Activated T-helper 1 cell treated with anti-CD3 and anti-CD28 coated beads, Interleukin-12 subunit alpha, Interleukin-12 subunit beta, Interleukin-2, Interleukin-4 antibody, amounts not matched to agents 30 ng/mL and 10 ng/mL and 1 ng/mL, durations not matched to agents 14 hours and 24 hours and 36 hours (primary cell): Measurements from ENCODE around the gene FRMPD1. TPM values are rescaled to one million over a fixed set of nuclear protein-coding genes. Genes with fewer than 3 reads are reported as not detected.
A peak's percentile ranks its signal among the peaks of the same experiment; 100 is the strongest.
"Not testable (repeated sequence)": the region's sequence is repeated elsewhere in the genome, so short reads cannot be mapped to it uniquely, and the experiment has no call there.

Experiments
- DNase-seq: peaks from one replicate; pipeline ENCODE4 v3.0.0; 2021; ENCODE audit warnings: low spot score
- H3K27ac Mint-ChIP-seq: one replicate; pipeline ENCODE4 v1.8.0; 2021; ENCODE audit warnings: mild to moderate bottlenecking, mixed read lengths
- H3K27me3 Mint-ChIP-seq: one replicate; pipeline ENCODE4 v1.8.0; 2022; ENCODE audit warnings: mild to moderate bottlenecking, moderate library complexity, mixed read lengths; ENCODE audit not compliant: insufficient read depth
- H3K36me3 Mint-ChIP-seq: one replicate; pipeline ENCODE4 v1.8.0; 2021; ENCODE audit warnings: low read depth, mixed read lengths
- H3K4me1 Mint-ChIP-seq: one replicate; pipeline ENCODE4 v1.8.0; 2021; ENCODE audit warnings: low read depth, mixed read lengths
- H3K4me3 Mint-ChIP-seq: one replicate; pipeline ENCODE4 v1.8.0; 2021; ENCODE audit warnings: mild to moderate bottlenecking, moderate library complexity, mixed read lengths
- H3K9me3 Mint-ChIP-seq: one replicate; pipeline ENCODE4 v1.8.0; 2021; ENCODE audit warnings: mixed read lengths
- intact Hi-C: fragments of 100-400 bp; cut with micrococcal nuclease; formaldehyde crosslinking; loops from one replicate; pipeline ENCODE4 v1.15.1; 2024
- total RNA-seq: library from RNA; stranded (reverse); gene quantifications from 2 replicates; pipeline ENCODE4 v1.2.3, GENCODE V29; 2022

FRMPD1 gene
- total RNA-seq, 1 donor from 2014 or later, result 0.03 TPM

GRCh38 chr9:37732952-37733351, 82.2 kb downstream of the FRMPD1 start:
- no peaks in the 10 kb centered on the region for H3K36me3 Mint-ChIP-seq
- no peaks in the 10 kb centered on the region for H3K9me3 Mint-ChIP-seq
- no peaks in the 10 kb centered on the region for H3K4me1 Mint-ChIP-seq
- H3K27me3 Mint-ChIP-seq, result peaks cover 16% of the 10 kb centered on the region
- intact Hi-C loops, result no loop called here
- H3K27ac Mint-ChIP-seq, result no peak overlapping the region
- H3K4me3 Mint-ChIP-seq, result no peak overlapping the region
- DNase-seq, result no peak

GRCh38 chr9:37739222-37739621, 88.5 kb downstream of the FRMPD1 start:
- intact Hi-C loops, result no loop called here
- no peaks in the 10 kb centered on the region for H3K4me1 Mint-ChIP-seq
- H3K4me3 Mint-ChIP-seq, result no peak overlapping the region
- no peaks in the 10 kb centered on the region for H3K36me3 Mint-ChIP-seq
- H3K9me3 Mint-ChIP-seq, result no peaks in the 10 kb centered on the region
- H3K27ac Mint-ChIP-seq, result no peak overlapping the region
- DNase-seq, result no peak
- peaks cover 12% of the 10 kb centered on the region for H3K27me3 Mint-ChIP-seq

- no peaks in the 10 kb centered on the region for H3K4me1 Mint-ChIP-seq
- DNase-seq, result no peak
- intact Hi-C loops, result no loop called here
- no peak overlapping the region for H3K4me3 Mint-ChIP-seq
- no peaks in the 10 kb centered on the region for H3K9me3 Mint-ChIP-seq
- no peak overlapping the region for H3K27ac Mint-ChIP-seq
- peaks cover 8% of the 10 kb centered on the region for H3K27me3 Mint-ChIP-seq
- no peaks in the 10 kb centered on the region for H3K36me3 Mint-ChIP-seq
Observed at GRCh38 chr9:37740128-37740527, 89.4 kb downstream of the FRMPD1 start.

- no peaks in the 10 kb centered on the region for H3K36me3 Mint-ChIP-seq
Observed at GRCh38 chr9:37740631-37741328, 90.0 kb downstream of the FRMPD1 start.

GRCh38 chr9:37745970-37746369, 95.2 kb downstream of the FRMPD1 start:
- Mint-ChIP-seq H3K4me3 (no peak overlapping the region), H3K27me3 (peaks cover 6% of the 10 kb centered on the region), H3K4me1 (no peaks in the 10 kb centered on the region), H3K27ac (no peak overlapping the region), H3K9me3 (no peaks in the 10 kb centered on the region), H3K36me3 (no peaks in the 10 kb centered on the region)
- intact Hi-C loops, result loop anchor here (5.0 kb wide), 2 partner anchors 96 to 341 kb away; no protein-coding TSS in a partner anchor
- no peak for DNase-seq

More at GRCh38 chr9:37740631-37741328, 90.0 kb downstream of the FRMPD1 start:
- H3K9me3 Mint-ChIP-seq, result no peaks in the 10 kb centered on the region
- H3K4me3 Mint-ChIP-seq, result no peak overlapping the region
- no peak overlapping the region for H3K27ac Mint-ChIP-seq
- peaks cover 8% of the 10 kb centered on the region for H3K27me3 Mint-ChIP-seq
- no peaks in the 10 kb centered on the region for H3K4me1 Mint-ChIP-seq
- no peak for DNase-seq
- intact Hi-C loops, result no loop called here

- Mint-ChIP-seq H3K4me1 (no peaks in the 10 kb centered on the region), H3K27me3 (peaks cover 6% of the 10 kb centered on the region), H3K36me3 (no peaks in the 10 kb centered on the region), H3K9me3 (no peaks in the 10 kb centered on the region), H3K27ac (no peak overlapping the region), H3K4me3 (no peak overlapping the region)
- intact Hi-C loops, result loop anchor here (5.0 kb wide), 2 partner anchors 96 to 341 kb away; no protein-coding TSS in a partner anchor
- DNase-seq, result no peak
Observed at GRCh38 chr9:37746448-37747270, 95.9 kb downstream of the FRMPD1 start.

GRCh38 chr9:37747271-37747753, 96.6 kb downstream of the FRMPD1 start:
- peak; percentile 24 for DNase-seq
- Mint-ChIP-seq H3K4me3 (no peak overlapping the region), H3K9me3 (no peaks in the 10 kb centered on the region), H3K36me3 (no peaks in the 10 kb centered on the region), H3K4me1 (no peaks in the 10 kb centered on the region), H3K27ac (no peak overlapping the region), H3K27me3 (peaks cover 4% of the 10 kb centered on the region)
- intact Hi-C loops, result loop anchor here (5.0 kb wide), 2 partner anchors 95 to 340 kb away; no protein-coding TSS in a partner anchor

GRCh38 chr9:37749129-37749528, 98.4 kb downstream of the FRMPD1 start:
- Mint-ChIP-seq H3K9me3 (no peaks in the 10 kb centered on the region), H3K4me1 (peaks cover 13% of the 10 kb centered on the region), H3K27me3 (peaks cover 2% of the 10 kb centered on the region), H3K27ac (no peak overlapping the region), H3K36me3 (peaks cover 4% of the 10 kb centered on the region), H3K4me3 (no peak overlapping the region)
- no peak for DNase-seq
- intact Hi-C loops, result loop anchor here (5.0 kb wide), 2 partner anchors 93 to 338 kb away; no protein-coding TSS in a partner anchor

- Mint-ChIP-seq H3K27ac (no peak overlapping the region), H3K36me3 (peaks cover 14% of the 10 kb centered on the region), H3K4me3 (peak overlapping the region; percentile 48), H3K9me3 (no peaks in the 10 kb centered on the region), H3K4me1 (peaks cover 27% of the 10 kb centered on the region), H3K27me3 (peaks cover 2% of the 10 kb centered on the region)
- intact Hi-C loops, result loop anchor here (5.0 kb wide), 1 partner anchor 284 kb away; the partner anchor contains the start of gene ZBTB5
- no peak for DNase-seq
Observed at GRCh38 chr9:37751186-37751585, 100.4 kb downstream of the FRMPD1 start.

GRCh38 chr9:37751704-37752103, 101.0 kb downstream of the FRMPD1 start:
- H3K4me3 Mint-ChIP-seq, H3K9me3 Mint-ChIP-seq, DNase-seq, H3K27ac Mint-ChIP-seq, H3K27me3 Mint-ChIP-seq: not testable (repeated sequence)
- Mint-ChIP-seq H3K4me1 (peaks cover 27% of the 10 kb centered on the region), H3K36me3 (peaks cover 17% of the 10 kb centered on the region)
- intact Hi-C loops, result loop anchor here (2.0 to 5.0 kb wide), 3 partner anchors 269 to 317 kb away; partner anchors contain the start of genes SHB and ZBTB5

- H3K4me1 Mint-ChIP-seq, result peaks cover 27% of the 10 kb centered on the region
- H3K36me3 Mint-ChIP-seq, result peaks cover 17% of the 10 kb centered on the region
- H3K9me3 Mint-ChIP-seq, H3K27ac Mint-ChIP-seq, H3K27me3 Mint-ChIP-seq, DNase-seq: not testable (repeated sequence)
- intact Hi-C loops, result loop anchor here (2.0 to 5.0 kb wide), 3 partner anchors 269 to 317 kb away; partner anchors contain the start of genes SHB and ZBTB5
- H3K4me3 Mint-ChIP-seq, result peak overlapping the region; percentile 95
Observed at GRCh38 chr9:37752112-37752511, 101.4 kb downstream of the FRMPD1 start.

GRCh38 chr9:37752642-37753488, 102.1 kb downstream of the FRMPD1 start:
- Mint-ChIP-seq H3K4me3 (peak overlapping the region; percentile 95), H3K36me3 (peaks cover 20% of the 10 kb centered on the region), H3K4me1 (peaks cover 27% of the 10 kb centered on the region), H3K9me3 (no peaks in the 10 kb centered on the region), H3K27me3 (peaks cover 2% of the 10 kb centered on the region), H3K27ac (peak overlapping the region; percentile 82)
- no peak for DNase-seq
- intact Hi-C loops, result loop anchor here (1.0 to 5.0 kb wide), 6 partner anchors 32 to 316 kb away; partner anchors contain the start of genes DCAF10, EXOSC3, SHB and SLC25A51
